ENCODE data around the gene ELL.
A peak's percentile ranks its signal among the peaks of the same experiment; 100 is the strongest.

Gene ELL

DNA sequence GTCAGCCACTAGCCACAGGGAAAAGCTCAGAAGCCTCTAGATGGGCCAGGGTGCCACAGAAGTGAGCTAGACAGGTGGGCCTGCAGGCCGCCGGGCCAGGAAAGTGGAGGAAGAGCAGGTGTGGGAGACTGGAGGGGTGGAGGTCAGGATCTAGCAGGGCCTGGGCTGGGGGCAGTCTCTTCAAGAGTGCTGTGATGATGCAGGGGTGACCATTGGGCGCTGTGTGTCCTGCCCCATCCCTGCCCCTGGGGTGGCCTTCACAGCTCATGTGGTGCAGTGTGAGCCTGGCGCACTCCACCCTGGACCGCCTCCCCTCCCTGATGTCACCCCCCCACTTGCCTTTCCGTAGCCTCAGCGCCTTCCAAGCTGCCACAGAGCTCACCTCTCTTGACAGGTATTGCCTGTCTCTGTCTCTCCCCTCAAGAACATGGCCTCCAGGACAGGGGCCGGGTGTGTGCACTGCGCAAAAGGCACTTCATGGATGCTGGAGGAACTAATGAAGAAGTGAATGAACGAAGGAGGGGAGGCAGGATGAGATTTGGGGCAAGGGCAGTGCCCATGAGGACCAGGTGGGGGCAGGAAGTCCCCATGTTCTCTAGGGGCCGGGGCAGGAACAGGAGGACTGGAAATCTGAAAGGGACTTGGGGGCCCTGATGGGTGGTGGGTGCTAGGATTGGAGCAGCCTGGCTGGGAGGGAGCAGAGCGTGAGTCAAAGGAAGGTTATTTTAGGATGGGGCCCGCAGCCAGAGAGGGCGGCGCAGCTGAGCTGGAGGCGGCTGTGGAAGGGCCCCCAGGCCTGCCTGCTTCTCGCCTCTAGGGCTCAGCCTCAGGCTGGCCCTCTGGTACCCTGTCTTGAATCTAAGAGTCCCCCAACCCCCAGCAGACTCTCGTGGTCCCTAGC is 96.1 kb downstream of the ELL start:
- TF ChIP-seq POLR2A (IDR thresholded peaks at IDR 0.05; ENCODE audit: low read depth, low read length), result no peak
- DNase-seq (ENCODE audit: insufficient read length, low spot score), result peak; percentile 90
- no peak for FAIRE-seq

DNA sequence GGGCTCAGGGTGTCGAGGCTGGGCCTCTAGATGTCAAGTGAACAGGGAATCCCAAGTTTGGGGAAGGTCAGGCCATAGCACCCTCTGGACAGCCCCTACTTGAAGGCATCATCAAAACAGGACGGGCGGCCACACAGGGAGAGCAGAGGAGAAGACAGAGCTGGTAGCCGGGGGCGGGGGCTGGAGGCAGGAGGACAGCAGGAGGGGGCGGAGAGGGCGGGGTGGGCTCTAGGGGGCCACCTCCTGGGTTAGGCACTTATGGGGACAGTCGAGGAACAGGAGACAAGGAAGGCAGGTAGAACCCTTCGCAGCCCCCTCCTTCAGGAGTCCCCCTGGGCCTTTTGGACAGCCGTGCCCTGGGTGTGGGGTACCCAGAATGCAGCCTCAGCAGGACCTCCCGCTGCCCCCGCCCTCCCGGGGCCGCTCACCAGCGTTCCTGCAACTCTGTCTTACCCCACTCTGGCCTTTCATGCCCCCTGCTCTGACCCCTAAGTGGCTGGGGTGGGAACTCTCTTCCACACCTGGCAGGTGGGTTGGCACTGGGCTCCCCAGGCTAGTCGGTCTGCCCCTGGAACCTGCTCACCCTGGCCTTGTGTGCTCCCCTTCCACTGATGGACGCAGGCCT is 96.9 kb downstream of the ELL start:
- TF ChIP-seq POLR2A (IDR thresholded peaks at IDR 0.05; ENCODE audit: low read depth, low read length), result no peak
- FAIRE-seq (no peak), DNase-seq (ENCODE audit: insufficient read length, low spot score) (no peak)

DNA sequence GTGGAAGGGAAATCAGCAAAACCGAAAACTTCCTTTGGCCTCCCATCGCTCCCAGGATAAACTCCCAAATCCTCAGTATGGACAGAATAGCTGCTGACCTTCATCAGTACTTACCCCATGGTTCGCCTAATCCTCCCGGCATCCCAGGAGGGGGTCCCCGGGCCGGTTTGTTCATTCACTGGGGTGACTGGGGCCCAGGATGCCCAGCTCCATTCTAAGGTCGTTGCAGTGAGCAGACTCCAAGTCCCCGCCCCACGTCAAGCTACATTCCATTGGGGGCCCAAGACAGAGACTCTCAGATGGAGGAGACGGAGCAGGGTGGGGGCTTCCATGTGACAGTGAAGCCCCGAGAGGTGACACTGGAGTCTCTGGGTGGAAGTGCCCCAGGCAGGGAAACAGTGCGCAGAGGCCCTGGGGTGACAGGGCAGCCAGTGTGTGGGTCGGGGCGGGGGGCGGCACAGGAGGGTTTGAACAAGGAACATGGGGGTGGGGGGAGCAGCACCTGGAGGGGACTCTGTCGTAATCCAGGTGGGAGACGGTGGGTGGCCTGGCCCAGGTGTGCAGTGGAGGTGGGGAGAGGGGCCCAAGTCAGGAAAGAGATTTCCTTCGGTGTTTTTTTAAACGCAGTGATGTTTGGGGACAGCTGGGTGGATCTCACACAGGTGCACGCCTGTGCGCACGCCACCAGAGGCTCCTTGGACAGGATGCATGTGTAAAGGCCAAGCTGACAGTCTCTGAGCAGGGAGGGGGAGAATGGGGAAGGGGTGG is 97.6 kb downstream of the ELL start:
- no peak for TF ChIP-seq POLR2A (IDR thresholded peaks at IDR 0.05; ENCODE audit: low read depth, low read length)
- DNase-seq (ENCODE audit: insufficient read length, low spot score), result no peak
- no peak for FAIRE-seq

DNA sequence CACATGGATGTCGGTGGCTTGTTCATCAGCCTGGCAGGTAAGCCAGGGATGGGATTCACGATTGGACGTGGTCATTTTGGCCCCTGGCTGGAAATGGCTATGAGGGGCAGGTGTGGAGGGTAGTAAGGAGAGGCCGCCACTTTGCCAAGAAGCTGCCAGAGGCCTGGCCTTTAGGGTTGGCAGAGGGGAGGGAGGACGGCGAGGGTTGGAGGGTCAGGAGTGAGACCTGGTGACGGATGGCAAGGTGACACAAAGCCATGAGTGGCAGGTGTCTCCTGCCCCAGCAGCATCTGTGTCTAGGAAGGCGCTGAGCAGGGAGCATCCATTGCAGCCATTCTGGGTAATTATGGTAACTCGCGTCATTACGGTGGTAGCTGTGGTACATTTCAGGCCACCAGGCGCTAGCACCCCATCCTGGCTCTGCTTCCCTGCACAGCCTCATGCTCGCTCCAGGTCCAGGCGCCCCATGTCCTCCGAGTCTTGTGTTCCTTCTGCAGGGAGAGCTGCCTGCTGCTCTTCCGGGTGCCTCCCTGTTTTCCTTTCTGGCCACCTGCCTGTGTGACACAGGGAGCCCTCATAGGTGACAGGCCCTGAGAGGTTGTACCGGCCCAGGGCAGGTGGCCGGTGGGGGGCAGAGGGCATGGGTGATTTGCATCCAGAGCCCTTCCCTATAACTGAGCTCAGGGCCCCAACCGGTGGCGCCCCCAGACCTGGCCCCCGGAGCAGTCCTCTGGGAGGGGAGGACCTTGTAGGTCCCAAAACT is 98.4 kb downstream of the ELL start:
- no peak for DNase-seq (ENCODE audit: insufficient read length, low spot score)
- FAIRE-seq, result no peak
- TF ChIP-seq POLR2A (IDR thresholded peaks at IDR 0.05; ENCODE audit: low read depth, low read length), result no peak

GRCh38 chr19:18422530-18423191 is 99.2 kb downstream of the ELL start:
- FAIRE-seq (no peak), DNase-seq (ENCODE audit: insufficient read length, low spot score) (no peak)
- no peak for TF ChIP-seq POLR2A (IDR thresholded peaks at IDR 0.05; ENCODE audit: low read depth, low read length)

- FAIRE-seq (no peak), DNase-seq (ENCODE audit: insufficient read length, low spot score) (no peak)
- no peak for TF ChIP-seq POLR2A (IDR thresholded peaks at IDR 0.05; ENCODE audit: low read depth, low read length)
Measured at GRCh38 chr19:18421371-18421959, 100.4 kb downstream of the ELL start.

GRCh38 chr19:18420930-18421329 is 100.9 kb downstream of the ELL start:
- FAIRE-seq (no peak), DNase-seq (ENCODE audit: insufficient read length, low spot score) (no peak)
- TF ChIP-seq POLR2A (IDR thresholded peaks at IDR 0.05; ENCODE audit: low read depth, low read length), result no peak

- DNase-seq (ENCODE audit: insufficient read length, low spot score) (no peak), FAIRE-seq (no peak)
Measured at GRCh38 chr19:18419699-18420460, 102.0 kb downstream of the ELL start.

GRCh38 chr19:18419195-18419698 is 102.6 kb downstream of the ELL start, which contains the start of gene SSBP4:
Gene SSBP4, plus strand, starts transcription at chr19:18419398. Its CDS starts 251 bp downstream, at chr19:18419649.
- no peak for FAIRE-seq
- TF ChIP-seq POLR2A (IDR thresholded peaks at IDR 0.05; ENCODE audit: low read depth, low read length), result peak; percentile 10; the same call in 1 of the 2 replicates
- DNase-seq (ENCODE audit: insufficient read length, low spot score), result no peak

More at GRCh38 chr19:18419699-18420460, 102.0 kb downstream of the ELL start:
- no peak for TF ChIP-seq POLR2A (IDR thresholded peaks at IDR 0.05; ENCODE audit: low read depth, low read length)

DNA sequence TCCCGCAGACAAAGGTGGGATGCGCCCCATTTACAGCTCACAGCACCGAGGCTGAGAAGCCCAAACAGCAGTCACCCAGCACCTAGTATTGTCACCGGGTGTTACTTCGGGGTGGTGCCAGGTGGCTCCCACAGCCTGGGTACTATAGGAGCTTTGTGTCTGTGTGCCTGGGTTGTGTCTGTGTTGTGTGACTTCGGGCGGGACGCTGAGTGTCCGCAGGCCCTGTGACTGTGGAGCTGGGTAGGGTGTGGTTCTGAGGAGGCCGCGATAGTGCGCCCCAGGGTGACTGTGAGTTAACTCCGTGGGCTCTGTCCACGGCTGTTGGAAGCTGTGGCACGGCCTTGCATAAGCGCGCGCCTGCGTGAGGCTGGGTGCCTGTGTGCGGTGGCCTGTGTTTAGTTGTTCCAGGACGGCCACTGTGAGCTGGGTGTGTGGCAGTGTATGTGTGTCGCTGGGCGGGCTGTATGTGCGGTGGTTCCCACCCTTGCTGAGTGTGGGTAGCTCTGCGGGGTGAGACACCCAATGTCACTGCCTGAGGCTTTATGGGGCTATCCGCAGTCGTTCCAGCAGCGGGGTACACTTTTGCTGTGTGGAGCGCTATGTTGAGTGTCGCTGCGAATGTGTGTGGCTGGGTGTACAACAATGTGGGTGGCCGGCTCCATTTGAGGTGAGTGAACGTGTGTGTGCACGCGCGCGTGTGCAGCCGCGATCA is 103.2 kb downstream of the ELL start:
- FAIRE-seq (no peak), DNase-seq (ENCODE audit: insufficient read length, low spot score) (no peak)
- no peak for TF ChIP-seq POLR2A (IDR thresholded peaks at IDR 0.05; ENCODE audit: low read depth, low read length)

DNA sequence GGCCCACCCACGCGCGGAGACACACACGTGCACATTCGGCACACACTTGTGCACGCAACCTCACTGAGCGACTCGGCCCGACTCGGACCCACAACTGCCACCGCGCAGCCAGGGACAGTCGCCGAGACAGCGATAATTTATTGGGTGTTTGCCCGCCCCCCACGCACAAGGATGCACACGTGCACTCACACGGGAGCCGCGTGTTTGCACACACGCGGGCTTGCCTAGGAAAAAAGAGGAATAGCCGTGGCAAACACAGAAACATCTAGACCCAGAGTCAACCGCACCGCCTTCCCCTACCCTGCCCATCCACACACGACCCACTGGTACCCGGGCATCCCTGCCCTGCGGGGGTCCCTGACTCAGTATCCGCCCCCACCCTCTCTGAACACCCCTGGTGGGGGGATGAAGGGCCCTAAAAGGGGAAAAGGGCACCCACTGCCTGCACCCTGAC is 103.8 kb downstream of the ELL start:
- no peak for TF ChIP-seq POLR2A (IDR thresholded peaks at IDR 0.05; ENCODE audit: low read depth, low read length)
- FAIRE-seq, result no peak
- DNase-seq (ENCODE audit: insufficient read length, low spot score), result no peak

Data from H54 (cell line).